SU-DHL-6 (cell line): ENCODE results near the gene BOLA1.

ENCODE experiments used
- CTCF ChIP-seq: fragments of 200-600 bp; sonication (generic); IDR thresholded peaks from one replicate; pipeline ENCODE4 v1.5.1; 2017; ENCODE audit warnings: antibody characterized with exemption, mild to moderate bottlenecking, low read length, moderate library complexity; ENCODE audit not compliant: insufficient read depth, poor library complexity, severe bottlenecking
- EZH2phosphoT487 ChIP-seq: fragments of 200-600 bp; sonication (generic), shearing (Covaris generic); conservative IDR thresholded peaks from 2 replicates; pipeline ENCODE4 v1.6.1; 2018; ENCODE audit warnings: mild to moderate bottlenecking, antibody characterized with exemption, low read length, moderate library complexity, mixed read lengths

- no peak for TF ChIP-seq CTCF
- no peak for TF ChIP-seq EZH2phosphoT487
Measured at GRCh38 chr1:149937759-149938158, 38.4 kb downstream of the BOLA1 start.
